GM10248 (cell line): ENCODE results near the gene OR6K3.

Experiments used
- CTCF ChIA-PET: fragments of 300-600 bp; sonication (Branson Sonifier 250); formaldehyde crosslinking; extraction: SDS; loops from one replicate; lab custom pipeline; 2021; ENCODE audit warnings: antibody characterized with exemption; lab: Yijun Ruan, JAX
- POLR2A ChIA-PET: fragments of 350-650 bp; sonication (Branson Sonifier 250); formaldehyde crosslinking; extraction: SDS; loops from one replicate; lab custom pipeline; 2020; ENCODE audit warnings: antibody characterized with exemption; lab: Yijun Ruan, JAX
- DNase-seq: peaks from one replicate; pipeline ENCODE4 v3.0.0; 2012; ENCODE audit errors: extremely low spot score
- CTCF ChIP-seq: IDR thresholded peaks from 2 replicates; pipeline ENCODE4 v1.5.1; 2012; ENCODE audit warnings: mild to moderate bottlenecking, low read depth; ENCODE audit errors: extremely low read depth, missing control alignments, control extremely low read depth

Gene OR6K3

GRCh38 chr1:158714754-158715153 lies 5.8 kb downstream of the OR6K3 start:
- CTCF ChIA-PET, result no interaction called here
- no peak for TF ChIP-seq CTCF
- POLR2A ChIA-PET, result no interaction called here
- no peak for DNase-seq

GRCh38 chr1:158711098-158711497 lies 9.4 kb downstream of the OR6K3 start:
- no peak for DNase-seq
- CTCF ChIA-PET, result no interaction called here
- POLR2A ChIA-PET, result no interaction called here
- TF ChIP-seq CTCF, result no peak

GRCh38 chr1:158706096-158706495 lies 14.4 kb downstream of the OR6K3 start:
- TF ChIP-seq CTCF, result no peak
- no peak for DNase-seq
- CTCF ChIA-PET, result no interaction called here
- POLR2A ChIA-PET, result no interaction called here

GRCh38 chr1:158700552-158700951 lies 20.0 kb downstream of the OR6K3 start, which contains the start of gene OR6K2:
TSS of gene OR6K2 (minus strand) at chr1:158700652. CDS start at chr1:158700652, 0 bp downstream.
- POLR2A ChIA-PET, result no interaction called here
- no peak for TF ChIP-seq CTCF
- CTCF ChIA-PET, result no interaction called here
- no peak for DNase-seq

- ChIA-PET CTCF (no interaction called here), POLR2A (no interaction called here)
- no peak for DNase-seq
- TF ChIP-seq CTCF, result no peak
Measured at GRCh38 chr1:158694596-158694995, 25.9 kb downstream of the OR6K3 start.

- CTCF ChIA-PET, result no interaction called here
Measured at GRCh38 chr1:158692356-158692755, 28.2 kb downstream of the OR6K3 start.

More at GRCh38 chr1:158692356-158692755, 28.2 kb downstream of the OR6K3 start:
- no peak for TF ChIP-seq CTCF
- POLR2A ChIA-PET, result no interaction called here
- no peak for DNase-seq
